B cell (primary cell): ENCODE data around the gene TMEM236. TPM values are rescaled to one million over a fixed set of nuclear protein-coding genes. Genes with fewer than 3 reads are reported as not detected.

Experiments used
- ATAC-seq: fragments of 200-7000 bp; cut with Tn5 transposase; one replicate; pipeline ENCODE4 v1.10.0; 2021; ENCODE audit warnings: low read depth, mild to moderate bottlenecking, moderate number of reproducible peaks, moderate library complexity
- CTCF ChIA-PET: fragments of 350-600 bp; sonication (Branson Sonifier 250); formaldehyde crosslinking; loops from one replicate; lab custom pipeline; 2021; ENCODE audit warnings: antibody characterized with exemption, inconsistent platforms; lab: Charles Lee
- POLR2A ChIA-PET: fragments of 350-600 bp; sonication (Branson Sonifier 250); formaldehyde crosslinking; loops from one replicate; lab custom pipeline; 2021; ENCODE audit warnings: antibody characterized with exemption; lab: Charles Lee
- DNase-seq: peaks from one replicate; pipeline ENCODE4 v3.0.0; 2013
- H2AFZ ChIP-seq: 2 replicates; pipeline ENCODE4 v1.6.1; 2012; ENCODE audit warnings: mild to moderate bottlenecking, low read depth, low read length; ENCODE audit not compliant: insufficient read depth, poor library complexity, severe bottlenecking
- H3K27ac ChIP-seq, 2 donors: 1 replicate in 1 of 2; 2 replicates in 1 of 2; pipeline ENCODE4 v1.5.1; 2012 to 2013; ENCODE audit warnings: low read length in 2 of 2, mild to moderate bottlenecking in 2 of 2, moderate library complexity in 1 of 2
- H3K27me3 ChIP-seq, 4 experiments: fragments of 200-600 bp in 1 of 4; sonication (generic) in 1 of 4; replicated peaks in 1 of 4; 1 replicate in 2 of 4; 2 replicates in 2 of 4; pipeline versions ENCODE4 v1.6.1 to v1.7.0; 2013 to 2016; ENCODE audit warnings: low read length in 3 of 4, mild to moderate bottlenecking in 2 of 4, mixed read lengths in 1 of 4, moderate library complexity in 1 of 4; ENCODE audit not compliant: insufficient read depth in 4 of 4, control insufficient read depth in 3 of 4; ENCODE audit errors: control extremely low read depth in 1 of 4
- H3K36me3 ChIP-seq, 2 experiments: replicated peaks in 1 of 2; 1 replicate in 1 of 2; 2 replicates in 1 of 2; pipeline versions ENCODE4 v1.6.1 to v1.7.1; 2013; ENCODE audit warnings: low read length in 1 of 2; ENCODE audit not compliant: insufficient read depth in 2 of 2, control insufficient read depth in 1 of 2; ENCODE audit errors: control extremely low read depth in 1 of 2, extremely low read depth in 1 of 2
- H3K4me1 ChIP-seq, 2 donors: fragments of 200-600 bp in 1 of 2; sonication (generic) in 1 of 2; 1 replicate in 1 of 2; 2 replicates in 1 of 2; pipeline versions ENCODE4 v1.5.1 to v1.6.1; 2013 to 2017; ENCODE audit warnings: low read length in 2 of 2; ENCODE audit not compliant: control insufficient read depth in 2 of 2, insufficient read depth in 2 of 2
- H3K4me2 ChIP-seq: replicated peaks from 2 replicates; pipeline ENCODE3; 2012; ENCODE audit warnings: mild to moderate bottlenecking, low read depth, low read length; ENCODE audit not compliant: poor library complexity, severe bottlenecking
- H3K4me3 ChIP-seq, 5 experiments: fragments of 200-600 bp in 1 of 5; sonication (generic) in 1 of 5; 1 replicate in 3 of 5; 2 replicates in 2 of 5; pipeline versions ENCODE4 v1.5.1 to v1.7.0; 2011 to 2016; ENCODE audit warnings: low read length in 4 of 5, mild to moderate bottlenecking in 4 of 5, low read depth in 2 of 5, control low read depth in 1 of 5, moderate library complexity in 1 of 5; ENCODE audit not compliant: insufficient read depth in 1 of 5; ENCODE audit errors: control extremely low read depth in 1 of 5, extremely low read depth in 1 of 5
- H3K79me2 ChIP-seq: fragments of 200-600 bp; sonication (generic); one replicate; pipeline ENCODE4 v1.6.0; 2016; ENCODE audit warnings: low read length; ENCODE audit not compliant: control insufficient read depth, insufficient read depth
- H3K9ac ChIP-seq: fragments of 200-600 bp; sonication (generic); 2 replicates; pipeline ENCODE4 v1.6.1; 2017; ENCODE audit warnings: mild to moderate bottlenecking, low read length, moderate library complexity
- H3K9me3 ChIP-seq, 3 donors: one replicate each; pipeline versions ENCODE4 v1.6.1 to v1.7.1; 2013; ENCODE audit warnings: low read length in 2 of 3; ENCODE audit not compliant: control insufficient read depth in 2 of 3, insufficient read depth in 1 of 3; ENCODE audit errors: control extremely low read depth in 1 of 3
- H4K20me1 ChIP-seq: 2 replicates; pipeline ENCODE4 v1.6.0; 2012; ENCODE audit warnings: mild to moderate bottlenecking, low read length; ENCODE audit not compliant: insufficient read depth, control insufficient read depth, poor library complexity, severe bottlenecking
- H3K27ac Mint-ChIP-seq: one replicate; pipeline ENCODE4 v1.8.0; 2021; ENCODE audit warnings: mixed read lengths
- H3K27me3 Mint-ChIP-seq: one replicate; pipeline ENCODE4 v1.8.0; 2021; ENCODE audit warnings: mixed read lengths
- H3K4me1 Mint-ChIP-seq: one replicate; pipeline ENCODE4 v1.8.0; 2021; ENCODE audit warnings: mixed read lengths
- H3K4me3 Mint-ChIP-seq: one replicate; pipeline ENCODE4 v1.8.0; 2021; ENCODE audit warnings: mixed read lengths
- H3K9me3 Mint-ChIP-seq: one replicate; pipeline ENCODE4 v1.8.0; 2022; ENCODE audit warnings: mixed read lengths; ENCODE audit not compliant: insufficient read depth
- EZH2 ChIP-seq: IDR thresholded peaks from 2 replicates; pipeline ENCODE4 v1.6.1; 2012; ENCODE audit warnings: borderline replicate concordance, low read depth, mild to moderate bottlenecking, moderate library complexity, low read length; ENCODE audit not compliant: insufficient read depth, poor library complexity, severe bottlenecking
- WGBS: methylation state at CpG from one replicate; pipeline ENCODE4 v1.1.5; 2013; ENCODE audit warnings: missing lambda C conversion rate; ENCODE audit not compliant: insufficient coverage; 5-methylcytosine and 5-hydroxymethylcytosine counted together
- intact Hi-C: fragments of 100-400 bp; cut with micrococcal nuclease; formaldehyde crosslinking; loops from one replicate; pipeline ENCODE4 v1.10.0; 2022
- polyA plus RNA-seq: library from polyadenylated mRNA; depleted of rRNA; stranded (reverse); fragments of >200 nt; gene quantifications from 2 replicates; pipeline ENCODE4 v1.2.3, GENCODE V29; 2012
- total RNA-seq, 2 donors: library from RNA; stranded (reverse); fragments of 120-200 nt in 1 of 2; gene quantifications; 1 replicate in 1 of 2; 2 replicates in 1 of 2; pipeline versions ENCODE4 v1.2.3 to v1.2.4, GENCODE V29; 2013 to 2022
- TF ChIP-seq, protein P1 (sequence below): fragments of 200-600 bp; IDR thresholded peaks from one replicate; pipeline ENCODE4 v1.8.0; 2022; ENCODE audit warnings: antibody characterized with exemption, mild to moderate bottlenecking

TMEM236 gene
- total and polyA plus RNA-seq, 2 donors (not counting 1 experiment from before 2014, with no cell fraction given) = 0.09 to 0.27 TPM

DNA sequence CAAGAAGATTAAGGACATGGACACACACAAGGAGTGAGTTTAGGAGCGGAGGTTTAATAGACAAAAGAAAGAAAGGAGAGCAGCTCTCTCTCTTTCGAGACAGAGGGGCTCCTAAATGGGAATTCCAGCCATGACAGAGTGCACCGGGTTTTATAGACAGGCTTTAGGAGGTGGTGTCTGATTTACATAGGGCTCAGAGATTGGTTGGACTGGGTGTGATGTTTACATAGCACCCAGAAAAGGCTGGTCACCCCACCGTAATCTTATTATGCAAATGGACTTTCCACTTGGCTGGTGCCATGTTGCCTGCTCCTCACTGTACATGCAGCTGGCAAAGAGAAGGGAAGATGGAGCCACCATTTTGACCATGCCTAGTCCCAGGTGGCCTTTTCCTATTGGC lies 28.7 kb downstream of the TMEM236 start:
- ChIA-PET CTCF (no interaction called here), POLR2A (no interaction called here)
- Histone ChIP-seq H3K36me3 (no peaks in the 10 kb centered on the region), H3K27me3 (no peaks in the 10 kb centered on the region), H3K4me1 (no peaks in the 10 kb centered on the region), H3K4me2 (no peak overlapping the region), H3K79me2 (no peaks in the 10 kb centered on the region), H4K20me1 (no peaks in the 10 kb centered on the region), H3K9me3 (no peaks in the 10 kb centered on the region), H2AFZ (no peak overlapping the region), H3K27ac (no peak overlapping the region), H3K9ac (no peak overlapping the region), H3K4me3 (no peak overlapping the region)
- DNase-seq = no peak
- TF ChIP-seq, protein P1, sequence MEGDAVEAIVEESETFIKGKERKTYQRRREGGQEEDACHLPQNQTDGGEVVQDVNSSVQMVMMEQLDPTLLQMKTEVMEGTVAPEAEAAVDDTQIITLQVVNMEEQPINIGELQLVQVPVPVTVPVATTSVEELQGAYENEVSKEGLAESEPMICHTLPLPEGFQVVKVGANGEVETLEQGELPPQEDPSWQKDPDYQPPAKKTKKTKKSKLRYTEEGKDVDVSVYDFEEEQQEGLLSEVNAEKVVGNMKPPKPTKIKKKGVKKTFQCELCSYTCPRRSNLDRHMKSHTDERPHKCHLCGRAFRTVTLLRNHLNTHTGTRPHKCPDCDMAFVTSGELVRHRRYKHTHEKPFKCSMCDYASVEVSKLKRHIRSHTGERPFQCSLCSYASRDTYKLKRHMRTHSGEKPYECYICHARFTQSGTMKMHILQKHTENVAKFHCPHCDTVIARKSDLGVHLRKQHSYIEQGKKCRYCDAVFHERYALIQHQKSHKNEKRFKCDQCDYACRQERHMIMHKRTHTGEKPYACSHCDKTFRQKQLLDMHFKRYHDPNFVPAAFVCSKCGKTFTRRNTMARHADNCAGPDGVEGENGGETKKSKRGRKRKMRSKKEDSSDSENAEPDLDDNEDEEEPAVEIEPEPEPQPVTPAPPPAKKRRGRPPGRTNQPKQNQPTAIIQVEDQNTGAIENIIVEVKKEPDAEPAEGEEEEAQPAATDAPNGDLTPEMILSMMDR = no peak
- no peak for TF ChIP-seq EZH2
- Mint-ChIP-seq H3K27me3 (peaks cover 12% of the 10 kb centered on the region), H3K4me3 (no peak overlapping the region), H3K27ac (no peak overlapping the region), H3K4me1 (no peaks in the 10 kb centered on the region), H3K9me3 (no peaks in the 10 kb centered on the region)
- no peak for ATAC-seq
- intact Hi-C loops = no loop called here
- 69% methylated on average over 3 of the region's 4 CpGs for WGBS

DNA sequence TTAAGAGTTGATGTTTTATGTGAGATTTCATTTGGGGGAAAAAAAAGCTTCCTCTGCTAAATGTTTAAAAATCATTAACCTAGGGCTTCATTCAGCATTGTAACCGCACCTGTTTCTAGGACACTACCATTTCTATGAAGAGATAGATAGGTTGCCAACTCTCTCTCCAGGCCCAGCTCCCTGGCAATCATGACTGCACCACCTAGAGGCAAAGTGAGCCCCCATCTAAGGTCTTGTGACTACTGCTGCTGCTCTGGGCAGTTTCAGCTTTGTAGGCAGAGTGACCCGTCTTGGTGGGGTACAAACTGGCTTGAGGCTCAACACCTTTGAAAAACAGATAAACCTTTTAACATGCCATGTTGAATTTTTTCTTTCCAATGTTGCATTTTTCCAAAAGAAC lies 29.9 kb downstream of the TMEM236 start:
- Histone ChIP-seq H3K4me2 (no peak overlapping the region), H3K27ac (no peak overlapping the region), H3K36me3 (no peaks in the 10 kb centered on the region), H3K79me2 (no peaks in the 10 kb centered on the region), H3K9me3 (no peaks in the 10 kb centered on the region), H3K4me3 (no peak overlapping the region), H3K4me1 (no peaks in the 10 kb centered on the region), H2AFZ (no peak overlapping the region), H4K20me1 (no peaks in the 10 kb centered on the region), H3K9ac (no peak overlapping the region), H3K27me3 (no peaks in the 10 kb centered on the region)
- DNase-seq = no peak
- ChIA-PET CTCF (interaction anchor here (0.7 kb wide), 1 partner anchor 310 kb away, joined by 5 read pairs; no protein-coding TSS in a partner anchor), POLR2A (no interaction called here)
- H3K27me3 Mint-ChIP-seq = peaks cover 12% of the 10 kb centered on the region
- no peak overlapping the region for H3K4me3 Mint-ChIP-seq
- ATAC-seq = no peak
- TF ChIP-seq EZH2 = no peak
- TF ChIP-seq, protein P1 = no peak
- no peak overlapping the region for H3K27ac Mint-ChIP-seq
- intact Hi-C loops = no loop called here
- no peaks in the 10 kb centered on the region for H3K4me1 Mint-ChIP-seq
- 100% methylated on average over 1 of the region's 2 CpGs for WGBS
- no peaks in the 10 kb centered on the region for H3K9me3 Mint-ChIP-seq
